Embryonic facial prominence (tissue), 1 donor: ENCODE measurements around the gene RPIA.
"Not testable (repeated sequence)": the region's sequence is repeated elsewhere in the genome, so short reads cannot be mapped to it uniquely, and the experiment has no call there.

Experiments used
- DNase-seq: peaks from one replicate; pipeline ENCODE4 v3.0.0-alpha.2; 2016; ENCODE audit errors: extremely low spot score

Gene RPIA

DNA sequence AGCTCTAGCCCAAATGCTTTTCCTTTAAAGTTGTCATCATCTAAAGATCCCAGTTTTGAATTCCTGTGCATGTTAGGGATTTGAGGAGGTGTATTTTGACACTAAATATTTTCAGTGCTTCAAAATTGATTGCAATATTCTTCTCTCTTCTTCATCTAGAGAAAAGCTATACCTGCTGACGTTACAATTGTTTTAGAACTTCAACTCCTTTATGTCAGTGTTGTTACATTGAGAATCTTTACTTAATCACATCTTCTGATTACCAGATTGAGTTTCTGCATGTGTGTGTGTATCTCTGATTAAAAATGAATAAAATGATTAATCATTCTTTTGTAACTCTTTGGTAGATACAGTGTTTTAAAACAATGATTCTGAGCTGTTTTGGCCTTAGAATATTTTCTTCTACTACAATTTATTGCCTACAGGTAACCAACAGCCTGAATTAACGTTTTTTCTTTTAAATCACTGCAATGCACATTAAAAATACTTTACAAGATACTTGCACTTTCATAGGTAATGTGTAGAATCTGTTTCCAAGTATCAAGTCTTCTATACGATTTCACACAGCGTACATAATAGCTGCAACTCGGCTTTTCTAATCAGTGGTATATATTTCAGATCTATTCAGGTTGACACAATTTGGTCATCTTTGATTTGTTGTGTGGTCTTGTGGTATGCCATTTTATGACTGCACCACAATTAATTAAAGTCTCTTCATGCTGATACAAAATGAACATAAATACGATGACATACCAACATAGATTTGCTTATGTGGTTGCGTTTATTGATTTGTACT, 82.0 kb downstream of the RPIA start:
- DNase-seq: not testable (repeated sequence)

DNA sequence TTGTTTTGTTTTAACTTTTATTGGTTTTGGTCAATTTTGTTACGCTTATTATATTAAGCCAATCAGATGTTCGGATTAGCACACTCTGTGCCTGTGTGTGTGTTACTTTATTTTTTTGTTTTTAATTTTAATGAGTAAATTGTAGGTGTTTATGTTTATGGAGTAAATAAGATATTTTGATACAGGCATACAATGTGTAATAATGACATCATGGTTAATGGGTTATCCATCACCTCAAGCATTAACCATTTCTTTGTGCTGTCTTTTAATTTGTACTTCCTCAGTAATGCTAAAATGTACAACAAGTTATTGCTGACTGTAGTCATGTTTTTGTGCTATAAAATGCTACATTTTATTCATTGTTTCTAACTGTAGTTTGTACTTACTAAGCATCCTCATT, 97.7 kb downstream of the RPIA start:
- not testable (repeated sequence) for DNase-seq

DNA sequence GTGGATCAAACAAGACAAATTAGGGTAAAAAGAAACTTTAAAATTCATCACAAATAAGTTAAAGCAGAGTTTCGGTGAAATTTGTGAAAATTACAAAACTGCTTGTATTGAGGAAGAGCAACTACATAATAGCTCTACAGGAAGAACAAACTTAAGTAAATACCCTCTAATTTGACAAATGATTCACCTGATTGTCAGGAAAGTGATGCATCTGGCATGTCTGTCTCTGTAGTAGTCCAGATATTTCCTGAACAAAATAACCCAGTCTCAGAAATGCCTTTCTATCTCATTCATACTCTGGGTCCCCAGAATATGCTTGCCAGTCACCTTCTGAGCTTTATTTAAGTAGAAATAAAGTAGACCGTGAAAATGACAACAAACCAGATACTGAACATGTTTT, 104.5 kb downstream of the RPIA start:
- DNase-seq: not testable (repeated sequence)

DNA sequence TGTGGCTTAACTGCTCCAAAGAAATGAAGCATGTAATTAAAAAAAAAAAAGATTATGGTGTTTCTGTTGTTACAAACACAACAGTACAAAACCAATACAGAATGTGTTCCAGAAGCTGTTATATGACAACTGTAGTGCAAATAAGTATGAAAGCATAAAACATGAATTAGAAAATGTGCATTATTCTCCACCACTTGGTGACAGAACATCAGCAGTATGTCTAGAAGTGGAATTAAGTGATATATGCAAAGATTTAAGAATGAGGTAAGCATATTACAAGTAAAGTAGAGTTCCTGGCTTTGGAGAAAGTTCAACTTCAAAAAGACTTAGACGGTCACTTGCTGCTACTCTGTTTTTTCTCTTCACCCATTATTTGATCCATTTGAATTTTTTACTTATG, 105.0 kb downstream of the RPIA start:
- DNase-seq: not testable (repeated sequence)

DNA sequence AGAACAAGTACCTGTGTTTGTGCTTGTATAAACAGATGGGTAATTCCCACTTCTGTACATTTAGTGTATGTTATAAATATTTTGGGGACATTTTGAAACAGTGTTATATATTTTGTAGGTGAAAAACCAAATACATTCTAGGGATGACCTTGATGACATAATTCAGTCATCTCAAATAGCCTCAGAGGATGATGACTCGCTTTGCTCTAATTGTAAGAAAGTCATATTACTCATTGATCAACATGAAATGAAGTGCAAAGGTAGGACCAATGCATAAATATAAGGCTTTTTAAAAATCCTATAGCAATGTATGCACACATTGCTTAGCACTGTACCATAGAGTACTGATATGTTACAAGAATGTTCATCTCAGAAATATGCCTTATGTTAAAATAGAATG, 105.7 kb downstream of the RPIA start:
- DNase-seq: not testable (repeated sequence)
